ENCODE measurements around the gene MCCD1.
A peak's percentile ranks its signal among the peaks of the same experiment; 100 is the strongest.

The MCCD1 gene

DNA sequence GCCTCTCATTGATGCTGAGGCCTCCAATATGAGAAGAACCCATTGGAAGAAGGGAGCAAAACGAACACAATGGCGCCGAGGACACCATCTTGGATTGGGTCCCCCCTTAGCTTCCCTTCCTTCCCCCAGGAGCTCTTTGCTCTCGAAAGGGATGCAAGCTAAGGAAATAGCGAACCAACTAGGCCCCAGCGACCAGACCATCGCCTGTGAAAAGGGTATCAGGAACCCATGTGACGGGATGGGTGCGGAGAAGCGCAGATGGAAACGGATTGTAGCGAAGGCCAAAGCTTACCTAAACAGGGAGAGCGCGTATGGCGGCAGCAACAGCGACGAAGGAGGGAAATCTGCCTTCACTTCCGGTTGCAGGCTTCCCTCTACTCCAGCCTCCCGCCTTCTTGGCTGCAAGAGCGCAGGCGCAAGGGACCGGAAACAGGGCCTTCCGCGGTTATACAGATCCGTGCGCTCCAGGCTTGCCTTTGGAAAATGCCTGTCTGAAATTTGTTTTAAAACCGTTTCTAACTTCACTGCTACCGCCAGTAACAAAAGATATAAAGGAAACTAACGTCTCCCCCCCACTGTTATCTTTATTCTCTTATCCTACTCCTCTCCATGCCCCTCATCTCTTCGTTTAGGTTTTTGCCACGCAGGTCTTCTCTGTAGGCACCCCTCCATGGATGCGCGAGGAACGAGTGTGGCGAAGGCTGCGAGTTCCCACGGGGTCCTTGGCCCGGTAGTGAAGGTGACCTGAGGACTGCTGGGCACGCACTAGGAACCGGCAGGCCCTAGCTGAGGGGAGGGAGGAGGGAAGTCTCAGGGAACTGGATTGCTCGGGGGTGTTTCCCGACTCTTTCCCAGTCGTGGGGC is 13.1 kb downstream of the MCCD1 start, which contains the start of gene DDX39B:
TSS of gene DDX39B (minus strand) at position 346 of the 864 bp plus-strand sequence. CDS start 1,471 bp downstream, outside the sequence.
- DNase-seq (ENCODE audit: low read depth in 3 of 3) = peak; percentile 84 to 91 (median 87)

DNA sequence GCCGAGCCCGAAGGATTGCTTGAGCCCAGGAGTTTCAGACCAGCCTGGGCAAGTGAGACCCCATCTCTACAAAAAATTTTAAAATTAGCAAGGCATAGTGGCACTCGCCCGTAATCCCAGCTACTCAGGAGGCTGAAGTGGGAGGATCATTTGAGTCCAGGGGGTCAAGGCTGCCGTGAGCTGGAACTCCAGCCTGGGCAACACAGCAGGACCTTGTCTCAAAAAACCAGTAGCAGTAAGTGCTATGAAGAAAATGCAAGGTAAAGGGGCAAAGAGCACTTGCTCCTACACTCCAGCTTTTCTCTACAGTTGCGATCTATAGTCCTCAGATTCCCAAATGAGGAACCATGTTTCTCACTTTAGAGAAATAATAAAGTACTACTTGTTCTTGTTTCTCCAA is 14.9 kb downstream of the MCCD1 start:
- no peak for DNase-seq (ENCODE audit: low read depth in 3 of 3)

DNA sequence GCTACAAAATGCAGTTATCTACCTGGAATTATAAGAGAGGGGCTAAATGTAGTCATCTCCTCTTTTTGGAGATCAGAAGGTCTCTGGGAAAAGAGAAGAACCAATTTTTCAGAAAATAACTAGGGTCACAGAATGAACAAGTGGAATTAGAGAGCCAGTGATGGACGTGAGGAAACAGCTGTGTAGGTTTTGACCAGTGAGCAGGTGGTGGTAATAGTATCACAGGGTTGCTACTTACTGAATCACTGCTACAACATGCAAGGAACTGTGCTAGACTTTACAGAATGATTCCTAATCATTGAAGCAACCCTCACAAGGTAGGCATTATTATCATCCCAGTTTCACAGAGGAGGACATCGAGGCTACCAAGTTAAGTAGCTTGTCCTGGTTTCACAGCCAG is 15.9 kb downstream of the MCCD1 start:
- no peak for DNase-seq (ENCODE audit: low read depth in 3 of 3)

DNA sequence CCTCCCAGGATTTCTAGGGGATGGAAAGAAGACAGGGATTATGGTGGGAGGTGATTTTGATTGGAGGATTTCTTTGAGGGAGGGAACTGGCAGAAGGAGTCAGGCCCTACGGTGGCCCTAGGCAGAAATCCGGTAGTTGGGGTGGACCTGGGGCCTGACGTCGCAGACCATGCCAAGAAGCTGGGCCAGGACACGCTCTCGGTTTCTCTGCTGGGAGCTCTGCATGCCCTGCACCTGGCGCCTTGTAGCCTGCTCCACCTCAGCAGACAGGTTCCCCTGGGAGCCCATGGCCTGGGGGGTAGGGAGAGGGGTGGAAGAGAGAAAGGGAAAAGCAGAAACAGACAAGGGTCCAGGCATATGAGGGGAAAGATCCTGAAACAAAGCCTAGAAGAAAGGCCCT is 16.5 kb downstream of the MCCD1 start:
- DNase-seq (ENCODE audit: low read depth in 3 of 3) = no peak

DNA sequence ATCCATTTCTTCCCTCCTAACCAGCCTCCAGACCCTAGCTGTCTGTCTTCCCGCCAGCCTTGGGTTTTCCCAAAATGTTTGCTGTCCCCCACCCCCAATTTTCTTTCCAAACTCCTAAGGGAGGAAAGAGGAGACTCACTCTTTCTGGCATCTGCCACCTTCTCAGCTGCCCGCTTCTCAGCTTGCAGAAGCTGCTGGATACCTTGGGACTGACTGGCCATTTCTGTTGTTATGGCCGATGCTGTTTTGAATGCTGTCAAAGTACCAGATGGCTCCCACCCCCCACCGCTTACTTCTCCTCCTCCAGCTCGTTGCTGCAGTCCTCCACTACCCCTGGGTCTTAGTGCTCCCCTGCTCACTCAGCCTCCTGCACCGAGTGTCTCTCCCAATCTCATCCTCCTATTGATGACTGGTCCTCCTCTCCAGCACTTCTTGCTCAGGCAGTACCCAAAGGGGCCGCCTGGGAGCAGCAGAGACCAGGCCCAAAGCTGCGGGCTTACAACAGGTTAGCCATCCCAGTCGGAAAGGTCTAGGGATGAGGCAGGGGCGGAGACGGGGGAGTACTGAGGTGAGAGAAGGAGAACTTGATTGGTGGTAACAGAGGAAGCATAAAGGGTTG is 17.7 kb downstream of the MCCD1 start, which contains the start of gene ATP6V1G2:
TSS of gene ATP6V1G2 (minus strand) at position 270 of the 619 bp plus-strand sequence. CDS start at position 221, 49 bp downstream.
- DNase-seq (ENCODE audit: low read depth in 3 of 3) = peak; percentile 73 to 92 (median 73)

DNA sequence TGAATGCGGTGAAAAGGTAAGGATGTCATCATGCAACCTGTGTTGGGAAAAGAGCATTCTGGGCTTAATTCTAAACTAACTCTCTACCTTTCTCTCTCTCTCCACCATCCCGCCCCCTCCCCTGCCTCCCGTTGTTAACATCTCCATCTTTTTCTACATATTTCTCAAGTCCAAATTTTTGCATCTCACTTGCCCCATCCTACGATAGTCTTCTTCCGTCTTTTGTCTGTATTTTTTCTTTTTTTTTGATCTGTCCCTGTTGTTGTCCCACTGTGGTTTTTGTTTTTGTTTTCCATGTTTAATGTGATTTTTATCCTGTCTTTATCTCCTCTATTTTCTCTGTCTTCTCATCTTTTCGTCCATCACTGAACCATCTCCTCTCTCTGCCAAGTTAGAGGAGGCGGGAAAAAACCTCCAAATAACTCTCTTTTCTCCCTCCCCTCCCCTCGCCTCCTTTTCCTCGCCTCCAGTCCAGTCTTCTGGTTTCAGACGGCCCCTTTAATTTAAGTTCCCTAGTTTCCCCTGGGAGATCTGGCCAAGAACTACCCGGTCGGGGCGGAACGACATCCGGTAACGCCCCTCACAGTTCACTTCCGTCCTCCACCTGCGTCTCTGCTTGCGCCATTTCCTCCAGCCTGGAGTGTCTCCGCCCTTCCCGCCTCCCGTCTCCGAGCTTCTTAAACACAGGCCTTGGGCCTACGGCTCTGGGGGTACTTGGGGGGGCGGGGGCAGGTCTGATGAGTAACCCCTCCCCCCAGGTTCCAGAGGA is 18.4 kb downstream of the MCCD1 start, which contains the start of gene NFKBIL1:
TSS of gene NFKBIL1 (plus strand) at position 651 of the 769 bp plus-strand sequence. CDS start at position 738, 87 bp downstream.
- peak; percentile 85 to 93 (median 88) for DNase-seq (ENCODE audit: low read depth in 3 of 3)

DNA sequence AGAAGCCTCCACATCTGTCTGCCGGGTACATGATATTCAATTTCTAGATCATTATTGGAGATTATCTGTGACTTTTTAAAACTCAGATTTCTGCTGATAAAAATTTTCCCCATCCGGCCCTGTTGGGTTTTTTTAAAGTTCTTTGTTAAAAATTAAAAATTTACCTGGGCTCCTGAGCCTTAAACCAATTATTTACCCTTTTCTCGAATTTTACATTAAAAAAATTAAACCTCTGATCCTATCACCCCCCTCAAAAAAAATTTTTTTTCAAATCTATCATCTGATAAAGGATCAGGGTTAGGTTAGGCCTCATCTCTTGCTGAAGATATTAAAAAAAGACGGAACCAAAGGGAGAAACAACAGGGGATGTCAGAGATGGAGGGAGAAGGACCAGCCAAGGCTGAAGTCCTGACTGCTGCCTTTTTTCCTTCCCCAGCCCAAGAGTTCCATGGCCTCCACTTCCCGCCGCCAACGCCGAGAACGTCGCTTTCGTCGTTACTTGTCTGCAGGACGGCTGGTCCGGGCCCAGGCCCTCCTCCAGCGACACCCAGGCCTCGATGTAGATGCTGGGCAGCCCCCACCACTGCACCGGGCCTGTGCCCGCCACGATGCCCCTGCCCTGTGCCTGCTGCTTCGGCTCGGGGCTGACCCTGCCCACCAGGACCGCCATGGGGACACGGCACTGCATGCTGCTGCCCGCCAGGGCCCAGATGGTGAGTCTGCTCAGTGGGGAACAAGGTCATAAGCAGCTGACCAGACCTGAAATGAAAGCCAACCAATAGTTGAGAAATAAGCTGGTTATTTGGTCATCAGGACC is 19.2 kb downstream of the MCCD1 start:
- DNase-seq (ENCODE audit: low read depth in 3 of 3) = no peak

DNA sequence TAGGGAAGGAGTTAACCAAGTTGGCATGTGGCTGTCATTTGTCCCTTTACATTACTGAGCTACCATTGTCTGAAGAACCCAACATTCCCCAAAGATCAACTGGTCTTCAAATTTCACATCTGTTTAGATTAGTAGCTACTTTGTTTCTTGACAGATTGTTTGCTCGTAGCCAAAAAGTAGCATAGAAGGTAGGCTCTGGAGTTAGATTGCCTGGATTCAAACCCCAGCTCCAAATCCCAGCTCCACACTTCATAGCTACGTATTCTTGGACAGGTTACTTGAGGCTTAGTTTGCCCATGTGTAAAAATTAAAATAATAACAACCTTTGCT is 19.7 kb downstream of the MCCD1 start:
- DNase-seq (ENCODE audit: low read depth in 3 of 3) = no peak

DNA sequence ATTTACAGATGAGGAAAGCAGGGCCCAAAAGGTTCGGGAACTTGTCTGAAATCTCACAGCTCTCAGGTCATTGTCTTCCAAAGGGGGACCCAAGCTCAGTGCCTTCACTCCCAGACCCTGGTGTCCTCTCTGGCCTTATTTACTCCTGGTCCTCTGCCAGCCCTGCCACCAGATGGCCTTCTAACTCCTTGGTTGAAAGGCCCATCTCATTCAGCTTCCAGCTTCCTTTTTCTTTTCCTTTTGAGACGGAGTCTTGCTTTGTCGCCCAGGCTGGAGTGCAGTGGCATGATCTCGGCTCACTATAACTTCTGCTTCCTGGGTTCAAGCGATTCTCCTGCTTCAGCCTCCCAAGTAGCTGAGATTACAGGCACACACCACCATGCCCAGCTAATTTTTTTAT is 22.6 kb downstream of the MCCD1 start:
- DNase-seq (ENCODE audit: low read depth in 3 of 3) = peak in 2 of 3 experiments; percentile 54 to 59

DNA sequence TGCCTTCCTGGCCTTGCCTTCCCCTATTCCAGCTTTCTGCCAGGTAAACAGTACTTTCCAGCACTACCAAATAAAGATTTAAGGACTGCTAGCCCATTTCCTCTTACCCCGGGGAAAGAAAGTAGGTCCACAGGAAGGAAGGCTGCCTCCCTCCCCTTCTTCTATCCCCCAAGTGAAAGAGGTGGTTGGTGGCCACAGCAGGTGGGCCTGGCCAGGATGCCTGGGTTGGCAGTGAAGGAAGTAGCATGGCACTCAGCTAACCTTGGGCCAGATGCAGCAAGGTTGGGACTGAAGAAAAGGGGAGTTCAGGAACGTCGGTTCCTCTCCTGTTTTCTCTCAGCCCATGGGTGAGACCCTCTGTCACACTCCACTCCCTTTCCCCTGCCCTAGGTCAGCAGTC is 27.5 kb downstream of the MCCD1 start:
- no peak for DNase-seq (ENCODE audit: low read depth in 3 of 3)

DNA sequence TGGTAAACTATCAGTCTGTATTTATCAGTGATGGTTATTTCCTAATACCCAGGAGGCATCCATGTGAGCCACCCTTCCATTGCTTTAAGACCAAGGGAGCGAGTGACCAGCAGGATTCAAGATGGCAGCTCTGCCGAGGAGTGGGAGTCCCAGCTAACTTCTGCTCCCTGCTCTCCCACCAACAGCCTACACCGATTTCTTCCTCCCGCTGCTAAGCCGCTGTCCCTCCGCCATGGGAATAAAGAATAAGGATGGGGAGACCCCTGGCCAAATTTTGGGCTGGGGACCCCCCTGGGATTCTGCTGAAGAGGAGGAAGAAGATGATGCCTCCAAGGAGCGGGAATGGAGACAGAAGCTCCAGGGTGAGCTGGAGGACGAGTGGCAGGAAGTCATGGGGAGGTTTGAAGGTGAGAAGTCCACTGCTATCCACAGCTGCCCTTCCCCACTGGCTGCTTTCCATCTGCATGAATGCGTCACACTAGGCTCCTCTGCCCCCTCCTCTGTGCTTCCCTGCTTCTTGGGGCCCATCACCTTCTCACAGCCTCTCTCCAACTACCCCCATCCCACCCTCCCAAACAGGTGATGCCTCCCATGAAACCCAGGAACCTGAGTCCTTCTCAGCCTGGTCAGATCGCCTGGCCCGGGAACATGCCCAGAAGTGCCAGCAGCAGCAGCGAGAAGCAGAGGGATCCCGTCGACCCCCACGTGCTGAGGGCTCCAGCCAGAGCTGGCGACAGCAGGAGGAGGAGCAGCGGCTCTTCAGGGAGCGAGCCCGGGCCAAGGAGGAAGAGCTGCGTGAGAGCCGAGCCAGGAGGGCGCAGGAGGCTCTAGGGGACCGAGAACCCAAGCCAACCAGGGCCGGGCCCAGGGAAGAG is 28.9 kb downstream of the MCCD1 start:
- DNase-seq (ENCODE audit: low read depth in 3 of 3) = no peak

DNA sequence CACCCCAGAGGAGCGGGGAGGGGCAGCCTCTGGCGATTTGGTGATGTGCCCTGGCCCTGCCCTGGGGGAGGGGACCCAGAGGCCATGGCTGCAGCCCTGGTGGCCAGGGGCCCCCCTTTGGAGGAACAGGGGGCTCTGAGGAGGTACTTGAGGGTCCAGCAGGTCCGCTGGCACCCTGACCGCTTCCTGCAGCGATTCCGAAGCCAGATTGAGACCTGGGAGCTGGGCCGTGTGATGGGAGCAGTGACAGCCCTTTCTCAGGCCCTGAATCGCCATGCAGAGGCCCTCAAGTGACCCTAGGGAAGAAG is 29.5 kb downstream of the MCCD1 start:
- no peak for DNase-seq (ENCODE audit: low read depth in 3 of 3)

DNA sequence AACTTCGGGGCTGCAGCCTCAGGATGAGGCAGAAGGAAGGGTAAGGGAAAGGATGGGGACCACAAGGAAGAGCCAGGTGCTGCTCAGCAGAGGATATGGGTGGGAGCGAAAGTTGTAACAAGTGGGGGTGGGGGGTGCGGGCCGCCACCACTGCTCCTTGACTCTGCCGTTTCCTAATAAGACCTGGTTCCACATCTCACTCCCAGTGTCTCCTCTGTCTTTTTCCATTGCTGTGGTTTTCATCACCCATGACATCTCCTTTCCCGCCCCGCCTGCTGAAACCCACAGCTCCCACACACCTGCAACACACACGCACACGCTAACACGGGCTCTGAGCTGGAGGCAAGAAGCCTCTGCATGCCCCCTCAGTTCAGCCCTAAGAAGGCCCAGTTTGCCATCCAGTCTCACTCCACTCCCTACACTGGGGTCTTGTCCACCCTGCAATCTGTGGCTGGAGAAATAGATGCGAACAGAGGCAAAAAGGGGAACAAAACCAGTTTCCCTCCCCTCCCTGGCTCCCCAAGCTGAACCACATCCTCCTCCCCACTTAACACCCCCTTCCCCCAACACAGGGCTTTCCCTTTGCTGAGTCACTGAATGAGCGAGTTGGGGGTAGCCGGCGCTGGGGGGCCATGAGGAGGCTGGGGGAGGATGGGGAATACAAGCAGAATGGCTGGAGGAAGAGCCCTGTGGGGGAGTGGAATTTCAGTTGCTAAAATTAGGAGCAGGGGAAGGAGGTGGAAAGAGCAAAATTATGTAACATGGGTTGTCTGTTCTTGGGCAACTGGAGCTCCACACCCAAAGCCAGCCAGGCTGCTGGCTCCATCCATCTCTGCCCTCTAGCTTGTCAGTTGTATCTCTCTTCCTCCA is 30.1 kb downstream of the MCCD1 start:
- peak in 2 of 3 experiments; percentile 61 to 80 for DNase-seq (ENCODE audit: low read depth in 3 of 3)

DNA sequence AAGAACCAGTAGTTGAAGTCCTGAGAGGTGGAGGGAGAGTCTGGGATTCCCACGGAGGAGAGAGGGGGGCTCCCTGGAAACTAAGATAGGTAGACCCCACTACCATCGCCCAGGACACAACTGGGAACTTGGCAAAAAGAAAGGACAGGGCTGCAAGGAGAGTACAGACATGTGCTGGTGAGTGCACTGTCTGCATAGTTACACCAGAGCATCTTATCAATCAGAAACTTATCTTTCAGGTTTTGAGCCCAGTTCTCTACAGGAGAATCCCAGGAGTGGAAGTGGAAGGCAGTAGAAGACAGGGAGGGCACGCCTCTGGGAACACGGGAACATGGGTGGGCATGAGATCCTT is 30.8 kb downstream of the MCCD1 start:
- no peak for DNase-seq (ENCODE audit: low read depth in 3 of 3)

DNA sequence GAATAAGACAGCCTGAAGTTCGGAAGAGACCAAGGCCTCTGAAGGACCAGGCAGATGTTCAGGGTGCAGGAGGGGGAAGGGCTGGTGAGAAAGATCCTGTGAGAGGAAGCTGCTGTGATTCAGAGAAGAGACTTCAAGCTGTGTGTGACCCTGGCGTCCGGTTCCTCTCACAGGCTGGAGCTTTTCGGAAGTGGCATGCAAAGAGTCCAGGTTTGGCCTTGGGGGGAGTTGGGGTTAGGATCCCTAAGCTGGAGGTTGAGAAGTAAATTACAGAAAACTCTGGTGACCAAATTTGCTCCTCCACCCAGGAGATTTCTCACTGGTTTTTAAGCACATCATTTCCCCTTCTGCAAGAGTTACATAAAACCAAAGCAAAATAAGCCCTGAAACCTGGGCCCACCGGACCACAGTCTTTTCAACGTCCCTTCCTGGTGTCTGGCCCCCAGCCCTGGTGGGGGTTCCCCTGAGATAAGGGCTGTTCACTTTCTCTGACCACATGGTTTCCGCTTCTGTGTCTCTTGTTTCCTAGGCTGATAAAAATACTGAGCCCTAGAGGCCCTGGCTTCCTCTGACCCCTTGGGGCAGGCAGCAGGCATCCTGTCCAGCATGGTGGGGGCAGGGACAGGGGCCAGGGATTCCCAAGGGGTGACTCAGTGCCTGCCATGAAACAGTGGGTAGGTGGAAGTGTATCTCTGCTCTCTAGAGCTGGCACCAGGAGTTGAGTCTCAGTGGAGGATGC is 31.4 kb downstream of the MCCD1 start:
- peak in 1 of 3 experiments; percentile 53 for DNase-seq (ENCODE audit: low read depth in 3 of 3)

DNA sequence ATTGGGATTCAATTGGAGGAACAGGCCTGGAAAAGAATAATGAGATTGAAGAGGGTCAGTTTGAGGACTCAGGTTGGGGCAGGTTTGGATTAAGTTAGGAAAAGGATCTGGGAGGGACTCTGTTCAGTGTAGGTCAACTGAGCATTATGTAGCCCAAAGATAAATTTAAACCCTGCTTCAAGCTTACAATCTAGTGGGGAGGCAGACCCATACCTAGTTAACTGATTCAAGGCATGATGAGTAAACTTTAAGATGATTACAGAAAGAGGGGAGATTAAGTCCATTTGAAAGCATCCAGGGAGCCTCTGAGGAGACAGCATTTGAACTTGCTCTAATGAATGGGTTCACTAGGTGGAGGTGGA is 31.9 kb downstream of the MCCD1 start:
- DNase-seq (ENCODE audit: low read depth in 3 of 3) = no peak

DNA sequence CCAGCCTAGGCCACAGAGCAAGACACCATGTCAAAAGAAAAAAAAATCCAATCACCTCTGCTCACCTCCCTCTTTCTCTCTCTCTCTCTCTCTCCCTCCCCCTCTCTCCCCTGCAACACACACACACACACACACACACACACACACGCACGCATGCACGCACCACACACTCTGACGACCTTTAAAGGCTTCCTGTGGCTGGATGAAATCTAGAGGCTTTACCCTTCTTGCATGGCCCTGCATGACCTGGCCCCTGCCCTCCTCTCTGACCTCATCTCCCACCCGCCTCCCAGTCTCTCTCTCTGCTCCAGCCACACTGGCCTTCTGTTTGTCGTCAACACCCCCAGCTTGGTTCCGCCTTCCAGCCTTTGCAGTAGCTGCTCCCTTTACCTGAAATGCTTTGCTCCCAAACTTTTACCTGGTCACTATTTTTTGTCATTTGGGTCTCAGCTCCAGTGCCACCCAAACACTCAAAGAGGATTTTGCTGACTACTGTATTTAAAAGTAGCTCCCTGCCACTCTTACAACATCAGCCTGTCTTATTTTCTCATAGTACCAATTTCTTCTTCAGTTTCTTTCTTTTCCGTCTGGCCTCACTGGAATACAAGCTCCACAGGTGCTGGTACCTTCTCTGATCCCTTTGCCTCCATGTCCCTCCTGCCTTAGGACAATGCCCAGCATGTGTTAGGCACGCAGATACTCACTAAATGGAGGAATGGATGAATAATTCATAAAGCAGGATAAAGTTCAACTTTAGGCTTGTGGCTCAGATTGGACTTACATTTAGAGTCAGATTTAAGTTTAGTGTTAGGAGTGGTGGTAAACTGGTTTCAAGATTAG is 39.0 kb downstream of the MCCD1 start:
- DNase-seq (ENCODE audit: low read depth in 3 of 3) = no peak

DNA sequence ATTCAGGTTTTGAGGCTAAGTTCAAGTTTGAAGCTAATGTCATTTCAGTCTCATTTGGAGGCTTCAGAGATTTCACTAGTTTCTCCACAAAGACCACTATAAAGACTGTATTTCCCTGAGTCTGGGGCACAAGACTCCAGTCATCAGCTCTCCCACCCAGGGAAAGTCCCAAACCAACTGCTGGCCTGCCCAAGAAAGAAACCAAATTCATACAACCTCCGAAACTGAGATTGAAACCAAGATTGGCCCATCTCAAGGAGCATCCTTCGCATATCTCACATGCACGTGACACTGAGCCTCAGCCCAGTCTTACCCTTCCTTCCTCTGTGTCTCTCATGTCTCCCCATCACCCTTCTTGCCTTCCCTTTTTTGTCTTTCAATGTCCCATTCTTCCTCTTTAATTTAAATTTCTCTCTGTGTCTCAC is 39.8 kb downstream of the MCCD1 start:
- DNase-seq (ENCODE audit: low read depth in 3 of 3) = peak in 2 of 3 experiments; percentile 67 to 69

Data from stimulated activated CD4-positive, alpha-beta T cell treated with anti-CD3 and anti-CD28 coated beads, TNF-alpha, amount 100 ng/mL, for 24 hours (primary cell).